ENCODE measurements around the gene C7orf33. TPM values are rescaled to one million over a fixed set of nuclear protein-coding genes. Genes with fewer than 3 reads are reported as not detected.

The C7orf33 gene
- total and polyA plus RNA-seq, 2 experiments from 2014 or later, result not detected

GRCh38 chr7:148547951-148548350 is 42.6 kb upstream of the C7orf33 start (continued):
- TF ChIP-seq, protein P1, sequence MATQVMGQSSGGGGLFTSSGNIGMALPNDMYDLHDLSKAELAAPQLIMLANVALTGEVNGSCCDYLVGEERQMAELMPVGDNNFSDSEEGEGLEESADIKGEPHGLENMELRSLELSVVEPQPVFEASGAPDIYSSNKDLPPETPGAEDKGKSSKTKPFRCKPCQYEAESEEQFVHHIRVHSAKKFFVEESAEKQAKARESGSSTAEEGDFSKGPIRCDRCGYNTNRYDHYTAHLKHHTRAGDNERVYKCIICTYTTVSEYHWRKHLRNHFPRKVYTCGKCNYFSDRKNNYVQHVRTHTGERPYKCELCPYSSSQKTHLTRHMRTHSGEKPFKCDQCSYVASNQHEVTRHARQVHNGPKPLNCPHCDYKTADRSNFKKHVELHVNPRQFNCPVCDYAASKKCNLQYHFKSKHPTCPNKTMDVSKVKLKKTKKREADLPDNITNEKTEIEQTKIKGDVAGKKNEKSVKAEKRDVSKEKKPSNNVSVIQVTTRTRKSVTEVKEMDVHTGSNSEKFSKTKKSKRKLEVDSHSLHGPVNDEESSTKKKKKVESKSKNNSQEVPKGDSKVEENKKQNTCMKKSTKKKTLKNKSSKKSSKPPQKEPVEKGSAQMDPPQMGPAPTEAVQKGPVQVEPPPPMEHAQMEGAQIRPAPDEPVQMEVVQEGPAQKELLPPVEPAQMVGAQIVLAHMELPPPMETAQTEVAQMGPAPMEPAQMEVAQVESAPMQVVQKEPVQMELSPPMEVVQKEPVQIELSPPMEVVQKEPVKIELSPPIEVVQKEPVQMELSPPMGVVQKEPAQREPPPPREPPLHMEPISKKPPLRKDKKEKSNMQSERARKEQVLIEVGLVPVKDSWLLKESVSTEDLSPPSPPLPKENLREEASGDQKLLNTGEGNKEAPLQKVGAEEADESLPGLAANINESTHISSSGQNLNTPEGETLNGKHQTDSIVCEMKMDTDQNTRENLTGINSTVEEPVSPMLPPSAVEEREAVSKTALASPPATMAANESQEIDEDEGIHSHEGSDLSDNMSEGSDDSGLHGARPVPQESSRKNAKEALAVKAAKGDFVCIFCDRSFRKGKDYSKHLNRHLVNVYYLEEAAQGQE (IDR thresholded peaks at IDR 0.05; ENCODE audit: unreplicated experiment), result no peak
- TF ChIP-seq, protein P2, sequence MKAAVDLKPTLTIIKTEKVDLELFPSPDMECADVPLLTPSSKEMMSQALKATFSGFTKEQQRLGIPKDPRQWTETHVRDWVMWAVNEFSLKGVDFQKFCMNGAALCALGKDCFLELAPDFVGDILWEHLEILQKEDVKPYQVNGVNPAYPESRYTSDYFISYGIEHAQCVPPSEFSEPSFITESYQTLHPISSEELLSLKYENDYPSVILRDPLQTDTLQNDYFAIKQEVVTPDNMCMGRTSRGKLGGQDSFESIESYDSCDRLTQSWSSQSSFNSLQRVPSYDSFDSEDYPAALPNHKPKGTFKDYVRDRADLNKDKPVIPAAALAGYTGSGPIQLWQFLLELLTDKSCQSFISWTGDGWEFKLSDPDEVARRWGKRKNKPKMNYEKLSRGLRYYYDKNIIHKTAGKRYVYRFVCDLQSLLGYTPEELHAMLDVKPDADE (IDR thresholded peaks at IDR 0.05), result no peak
- TF ChIP-seq STAT1 (IDR thresholded peaks at IDR 0.05; ENCODE audit: unreplicated experiment), result no peak
- TF ChIP-seq CREB1 (CRISPR knock-in tag; IDR thresholded peaks at IDR 0.05; ENCODE audit: low read depth), result no peak
- no peak for TF ChIP-seq ZNF114 (CRISPR knock-in tag; IDR thresholded peaks at IDR 0.05)
- no peak for TF ChIP-seq POLR2AphosphoS5 (IDR thresholded peaks at IDR 0.05; ENCODE audit: low read depth)
- no peak for TF ChIP-seq NANOG (IDR thresholded peaks at IDR 0.05; ENCODE audit: borderline replicate concordance)
- TF ChIP-seq EZH2phosphoT487 (IDR thresholded peaks at IDR 0.05; ENCODE audit: unreplicated experiment), result no peak

GRCh38 chr7:148553979-148554378 is 36.6 kb upstream of the C7orf33 start:
- no peaks in the 10 kb centered on the region for H3K36me3 Mint-ChIP-seq (ENCODE audit: low read depth)
- ATAC-seq, result no peak
- no peak overlapping the region for H3K27ac ChIP-seq (ENCODE audit: low read depth)
- H3K9me2 ChIP-seq (ENCODE audit: insufficient read depth), result peaks cover 10% of the 10 kb centered on the region
- H3K4me3 ChIP-seq, result no peak overlapping the region
- no peaks in the 10 kb centered on the region for H3K79me2 ChIP-seq (replicated peaks; ENCODE audit: insufficient read depth)
- no peaks in the 10 kb centered on the region for H4K20me1 ChIP-seq (replicated peaks; ENCODE audit: insufficient read depth)
- H3K4me3 Mint-ChIP-seq, result no peak overlapping the region
- H3K4me1 Mint-ChIP-seq, result no peaks in the 10 kb centered on the region
- no peaks in the 10 kb centered on the region for H3K4me1 ChIP-seq (ENCODE audit: insufficient read depth)
- H3K27me3 ChIP-seq (ENCODE audit: insufficient read depth), result no peaks in the 10 kb centered on the region
- H3K4me2 ChIP-seq, result no peak overlapping the region
- no peaks in the 10 kb centered on the region for H3K36me3 ChIP-seq (ENCODE audit: insufficient read depth)
- no peak overlapping the region for H3K27ac Mint-ChIP-seq
- H3K27me3 Mint-ChIP-seq (ENCODE audit: insufficient read depth, low read depth, poor library complexity), result peaks cover 3% of the 10 kb centered on the region
- no peak overlapping the region for H2AFZ ChIP-seq
- H3K9me3 Mint-ChIP-seq, result no peaks in the 10 kb centered on the region; the same call in 2 of the 3 replicates
- DNase-seq (ENCODE audit: low spot score), result no peak
- no peaks in the 10 kb centered on the region for H3F3A ChIP-seq (replicated peaks; ENCODE audit: low read depth)
- no peak for TF ChIP-seq ZNF462 (CRISPR knock-in tag; IDR thresholded peaks at IDR 0.05)
- no peak for TF ChIP-seq POLR2AphosphoS5 (IDR thresholded peaks at IDR 0.05; ENCODE audit: low read depth)
- TF ChIP-seq NANOG (IDR thresholded peaks at IDR 0.05; ENCODE audit: borderline replicate concordance), result no peak
- no peak for TF ChIP-seq EZH2 (IDR thresholded peaks at IDR 0.05; ENCODE audit: low read depth, unreplicated experiment)
- TF ChIP-seq CREB1 (CRISPR knock-in tag; IDR thresholded peaks at IDR 0.05; ENCODE audit: low read depth), result no peak
- TF ChIP-seq, protein P1 (IDR thresholded peaks at IDR 0.05; ENCODE audit: unreplicated experiment), result no peak
